Liver (tissue), 9 donors: ENCODE data around the gene FOXO6. TPM values are rescaled to one million over a fixed set of nuclear protein-coding genes. Genes with fewer than 3 reads are reported as not detected.

ENCODE experiments used
- DNase-seq: peaks from one replicate; pipeline ENCODE4 v3.0.0-alpha.2; 2017; ENCODE audit warnings: low spot score
- H3K27ac ChIP-seq, 2 donors: one replicate each; pipeline ENCODE4 v1.7.0; 2013; ENCODE audit warnings: inconsistent platforms in 2 of 2, low read length in 2 of 2, control low read depth in 1 of 2, low read depth in 1 of 2, mild to moderate bottlenecking in 1 of 2
- H3K27me3 ChIP-seq, 4 donors: one replicate each; pipeline versions ENCODE4 v1.6.1 to v1.7.0; 2013; ENCODE audit warnings: low read length in 3 of 4, inconsistent platforms in 1 of 4, mild to moderate bottlenecking in 1 of 4, moderate library complexity in 1 of 4; ENCODE audit not compliant: control insufficient read depth in 4 of 4, insufficient read depth in 4 of 4
- H3K36me3 ChIP-seq, 4 donors: one replicate each; pipeline versions ENCODE4 v1.6.1 to v1.7.0; 2013; ENCODE audit warnings: low read length in 3 of 4, mild to moderate bottlenecking in 3 of 4, low read depth in 1 of 4, moderate library complexity in 1 of 4; ENCODE audit not compliant: control insufficient read depth in 4 of 4, insufficient read depth in 3 of 4
- H3K4me1 ChIP-seq, 4 donors: one replicate each; pipeline versions ENCODE4 v1.6.1 to v1.7.0; 2013; ENCODE audit warnings: low read length in 3 of 4, mild to moderate bottlenecking in 3 of 4, moderate library complexity in 1 of 4; ENCODE audit not compliant: control insufficient read depth in 4 of 4, insufficient read depth in 4 of 4
- H3K4me3 ChIP-seq, 3 donors: one replicate each; pipeline versions ENCODE4 v1.6.1 to v1.7.0; 2013; ENCODE audit warnings: low read length in 3 of 3, control low read depth in 1 of 3, low read depth in 1 of 3, mild to moderate bottlenecking in 1 of 3
- H3K9ac ChIP-seq, 2 donors: one replicate each; pipeline ENCODE4 v1.7.0; 2013; ENCODE audit warnings: low read length in 2 of 2, mild to moderate bottlenecking in 2 of 2, moderate library complexity in 2 of 2, control low read depth in 1 of 2, low read depth in 1 of 2
- H3K9me3 ChIP-seq, 4 donors: one replicate each; pipeline versions ENCODE4 v1.6.1 to v1.7.0; 2013; ENCODE audit warnings: low read length in 3 of 4; ENCODE audit not compliant: control insufficient read depth in 4 of 4
- CTCF ChIP-seq: fragments of 150-350 bp; IDR thresholded peaks from 2 replicates; pipeline ENCODE4 v1.5.1; 2017; ENCODE audit warnings: improper control_type of control experiment, low read depth, low read length; ENCODE audit not compliant: missing input control
- EGR1 ChIP-seq, 2 donors: IDR thresholded peaks; 2 replicates each; pipeline ENCODE4 v1.6.1; 2016 to 2018; ENCODE audit warnings: antibody characterized with exemption in 2 of 2, low read depth in 2 of 2
- FOXA1 ChIP-seq: IDR thresholded peaks from 2 replicates; pipeline ENCODE4 v1.6.1; 2016; ENCODE audit warnings: antibody characterized with exemption
- FOXA2 ChIP-seq: IDR thresholded peaks from 2 replicates; pipeline ENCODE4 v1.6.1; 2016; ENCODE audit warnings: antibody characterized with exemption
- GABPA ChIP-seq, 2 donors: IDR thresholded peaks in 1 of 2; conservative IDR thresholded peaks in 1 of 2; 2 replicates each; pipeline ENCODE4 v1.6.1; 2016; ENCODE audit warnings: antibody characterized with exemption in 2 of 2, mild to moderate bottlenecking in 1 of 2, moderate library complexity in 1 of 2
- HNF4A ChIP-seq, 2 donors: conservative IDR thresholded peaks; 2 replicates each; pipeline ENCODE4 v1.6.1; 2016; ENCODE audit warnings: antibody characterized with exemption in 2 of 2, mild to moderate bottlenecking in 2 of 2
- HNF4G ChIP-seq: IDR thresholded peaks from 2 replicates; pipeline ENCODE4 v1.6.1; 2016; ENCODE audit warnings: antibody characterized with exemption
- JUND ChIP-seq, 2 donors: IDR thresholded peaks; 2 replicates each; pipeline ENCODE4 v1.6.1; 2016; ENCODE audit warnings: antibody characterized with exemption in 2 of 2
- MAX ChIP-seq: IDR thresholded peaks from 2 replicates; pipeline ENCODE4 v1.6.1; 2016; ENCODE audit warnings: antibody characterized with exemption
- NR2F2 ChIP-seq: IDR thresholded peaks from 2 replicates; pipeline ENCODE4 v1.6.1; 2016; ENCODE audit warnings: antibody characterized with exemption
- REST ChIP-seq: IDR thresholded peaks from 2 replicates; pipeline ENCODE4 v1.6.1; 2016; ENCODE audit warnings: antibody characterized with exemption, mild to moderate bottlenecking
- TAF1 ChIP-seq: conservative IDR thresholded peaks from 2 replicates; pipeline ENCODE4 v1.6.1; 2016; ENCODE audit warnings: antibody characterized with exemption, mild to moderate bottlenecking
- YY1 ChIP-seq: IDR thresholded peaks from 2 replicates; pipeline ENCODE4 v1.6.1; 2016; ENCODE audit warnings: antibody characterized with exemption, mild to moderate bottlenecking
- ZBTB33 ChIP-seq: IDR thresholded peaks from 2 replicates; pipeline ENCODE4 v1.6.1; 2016; ENCODE audit warnings: antibody characterized with exemption
- WGBS: extraction: QIAGEN DNeasy Blood & Tissue Kit; methylation state at CpG from one replicate; pipeline ENCODE4 v1.1.7; 2013; 5-methylcytosine and 5-hydroxymethylcytosine counted together
- polyA plus RNA-seq, 2 donors: library from polyadenylated mRNA; stranded (reverse) in 1 of 2; unstranded in 1 of 2; fragments of 200-250 nt in 1 of 2; fragments of >200 nt in 1 of 2; fragmentation: Nextera tagmentation in 1 of 2; extraction: Ambion mirVana in 1 of 2; gene quantifications; one replicate each; pipeline versions ENCODE4 v1.2.1 to v1.2.3, GENCODE V29; 2013 to 2015
- total RNA-seq, 2 donors: library from RNA; depleted of rRNA; stranded (reverse); fragments of >200 nt; gene quantifications; one replicate each; pipeline ENCODE4 v1.2.3, GENCODE V29; 2014
- TF ChIP-seq, protein P1 (sequence below): IDR thresholded peaks from 2 replicates; pipeline ENCODE4 v1.6.1; 2016; ENCODE audit warnings: antibody characterized with exemption
- donor health status: healthy.
- donor health status: healthy.
- donor health status: healthy.
- donor health status: healthy.
- donor health status: healthy.

Gene FOXO6
- total and polyA plus RNA-seq, 4 donors: 0.02 to 0.09 (median 0.08) TPM; not detected in 1

DNA sequence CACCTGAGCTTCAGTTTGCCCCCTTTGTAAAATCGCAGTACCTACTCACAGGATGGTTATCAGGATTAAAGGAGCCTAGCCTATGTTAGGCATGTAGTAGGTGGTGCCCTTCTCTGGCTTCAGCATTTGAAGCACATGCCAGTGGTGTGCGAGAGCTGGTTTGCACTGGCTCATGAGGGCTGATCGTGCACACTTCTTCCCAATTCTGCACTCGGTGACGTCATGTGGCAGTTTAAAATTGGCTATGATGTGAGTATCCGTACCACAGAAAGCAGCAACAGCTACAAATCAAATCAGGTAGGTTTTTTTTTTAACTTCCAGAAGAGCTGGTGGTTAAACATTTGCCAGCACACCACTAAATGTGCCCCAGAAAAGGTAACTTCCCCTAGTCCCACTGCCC lies 13.5 kb downstream of the FOXO6 start (continued):
- no peak for TF ChIP-seq CTCF

GRCh38 chr1:41377397-41377796 lies 16.2 kb downstream of the FOXO6 start:
- peaks cover 5 to 16% (median 9%) of the 10 kb centered on the region in 4 donors for H3K4me1 ChIP-seq
- H3K36me3 ChIP-seq: no peaks in the 10 kb centered on the region
- no peaks in the 10 kb centered on the region for H3K9me3 ChIP-seq
- no peak for DNase-seq
- H3K4me3 ChIP-seq: no peak overlapping the region
- H3K27ac ChIP-seq: no peak overlapping the region
- no peak overlapping the region for H3K9ac ChIP-seq
- WGBS: 92% methylated on average over 4 of the region's 4 CpGs
- peaks cover 0 to 5% (median 0%) of the 10 kb centered on the region in 4 donors for H3K27me3 ChIP-seq
- TF ChIP-seq HNF4G (no peak), ZBTB33 (no peak), TAF1 (no peak), MAX (no peak), YY1 (no peak), HNF4A (conservative IDR thresholded peaks at IDR 0.05) (no peak), GABPA (IDR thresholded peaks at IDR 0.05 in 1 of 2, conservative IDR thresholded peaks at IDR 0.05 in 1 of 2) (no peak), EGR1 (IDR thresholded peaks at IDR 0.05; ENCODE audit: low read depth in 2 of 2) (no peak), JUND (IDR thresholded peaks at IDR 0.05) (no peak), FOXA1 (no peak), REST (no peak), CTCF (no peak), FOXA2 (no peak), NR2F2 (no peak)
- TF ChIP-seq, protein P1, sequence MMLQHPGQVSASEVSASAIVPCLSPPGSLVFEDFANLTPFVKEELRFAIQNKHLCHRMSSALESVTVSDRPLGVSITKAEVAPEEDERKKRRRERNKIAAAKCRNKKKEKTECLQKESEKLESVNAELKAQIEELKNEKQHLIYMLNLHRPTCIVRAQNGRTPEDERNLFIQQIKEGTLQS: no peak
